ENCODE measurements around the gene KCNQ1. TPM values are rescaled to one million over a fixed set of nuclear protein-coding genes. Genes with fewer than 3 reads are reported as not detected.

The KCNQ1 gene
- total and polyA plus RNA-seq, 9 of the 15 experiments (the other 6 are each of a cell fraction or from before 2014, with no cell fraction given): 0.44 TPM; not detected in 8

GRCh38 chr11:2885017-2885677 lies 440.3 kb downstream of the KCNQ1 start (continued):
- TF ChIP-seq DEAF1 (CRISPR knock-in tag; IDR thresholded peaks at IDR 0.05): peak; percentile 32; the same call in 1 of the 2 replicates
- no peak for TF ChIP-seq ZNF146 (CRISPR knock-in tag; IDR thresholded peaks at IDR 0.05; ENCODE audit: unreplicated experiment)
- TF ChIP-seq SMARCC2 (IDR thresholded peaks at IDR 0.05; ENCODE audit: low read depth): no peak
- no peak for TF ChIP-seq PATZ1 (CRISPR knock-in tag; IDR thresholded peaks at IDR 0.05; ENCODE audit: borderline replicate concordance)
- TF ChIP-seq SOX6 (IDR thresholded peaks at IDR 0.05): no peak
- TF ChIP-seq WHSC1 (IDR thresholded peaks at IDR 0.05; ENCODE audit: low read length): no peak
- no peak for TF ChIP-seq NR1H2 (CRISPR knock-in tag; IDR thresholded peaks at IDR 0.05)
- TF ChIP-seq SIN3A (IDR thresholded peaks at IDR 0.05; ENCODE audit: borderline replicate concordance in 2 of 2, control insufficient read depth in 1 of 2, low read depth in 2 of 2, low read length in 2 of 2): no peak
- TF ChIP-seq POLR2AphosphoS2 (IDR thresholded peaks at IDR 0.05; ENCODE audit: low read length): no peak
- no peak for TF ChIP-seq C11orf30 (IDR thresholded peaks at IDR 0.05; ENCODE audit: low read depth)
- TF ChIP-seq HDAC2 (IDR thresholded peaks at IDR 0.05): peak; percentile 56; the same call in 1 of the 2 replicates
- TF ChIP-seq ZNF75A (CRISPR knock-in tag; IDR thresholded peaks at IDR 0.05): no peak
- TF ChIP-seq JUNB (CRISPR knock-in tag; conservative IDR thresholded peaks at IDR 0.05): no peak
- no peak for TF ChIP-seq ELF1 (tag; IDR thresholded peaks at IDR 0.05)
- TF ChIP-seq XRCC3 (IDR thresholded peaks at IDR 0.05): no peak
- no peak for TF ChIP-seq STAT6 (CRISPR knock-in tag; IDR thresholded peaks at IDR 0.05)
- no peak for TF ChIP-seq KAT2B (IDR thresholded peaks at IDR 0.05; ENCODE audit: low read depth, low read length)
- TF ChIP-seq NELFE (IDR thresholded peaks at IDR 0.05; ENCODE audit: insufficient read depth, insufficient read length): no peak
- TF ChIP-seq SMAD1 (IDR thresholded peaks at IDR 0.05; ENCODE audit: low read depth, low read length, partially characterized antibody): no peak
- no peak for TF ChIP-seq CREB5 (CRISPR knock-in tag; IDR thresholded peaks at IDR 0.05)
- no peak for TF ChIP-seq MIER1 (IDR thresholded peaks at IDR 0.05; ENCODE audit: low read depth)
